Fibroblast of skin of right quadriceps (primary cell): ENCODE measurements around the gene ZRANB3.
"Not testable (repeated sequence)": the region's sequence is repeated elsewhere in the genome, so short reads cannot be mapped to it uniquely, and the experiment has no call there.

Experiments
- DNase-seq: peaks from one replicate; pipeline ENCODE4 v3.0.0-alpha.2; 2013

Gene ZRANB3

DNA sequence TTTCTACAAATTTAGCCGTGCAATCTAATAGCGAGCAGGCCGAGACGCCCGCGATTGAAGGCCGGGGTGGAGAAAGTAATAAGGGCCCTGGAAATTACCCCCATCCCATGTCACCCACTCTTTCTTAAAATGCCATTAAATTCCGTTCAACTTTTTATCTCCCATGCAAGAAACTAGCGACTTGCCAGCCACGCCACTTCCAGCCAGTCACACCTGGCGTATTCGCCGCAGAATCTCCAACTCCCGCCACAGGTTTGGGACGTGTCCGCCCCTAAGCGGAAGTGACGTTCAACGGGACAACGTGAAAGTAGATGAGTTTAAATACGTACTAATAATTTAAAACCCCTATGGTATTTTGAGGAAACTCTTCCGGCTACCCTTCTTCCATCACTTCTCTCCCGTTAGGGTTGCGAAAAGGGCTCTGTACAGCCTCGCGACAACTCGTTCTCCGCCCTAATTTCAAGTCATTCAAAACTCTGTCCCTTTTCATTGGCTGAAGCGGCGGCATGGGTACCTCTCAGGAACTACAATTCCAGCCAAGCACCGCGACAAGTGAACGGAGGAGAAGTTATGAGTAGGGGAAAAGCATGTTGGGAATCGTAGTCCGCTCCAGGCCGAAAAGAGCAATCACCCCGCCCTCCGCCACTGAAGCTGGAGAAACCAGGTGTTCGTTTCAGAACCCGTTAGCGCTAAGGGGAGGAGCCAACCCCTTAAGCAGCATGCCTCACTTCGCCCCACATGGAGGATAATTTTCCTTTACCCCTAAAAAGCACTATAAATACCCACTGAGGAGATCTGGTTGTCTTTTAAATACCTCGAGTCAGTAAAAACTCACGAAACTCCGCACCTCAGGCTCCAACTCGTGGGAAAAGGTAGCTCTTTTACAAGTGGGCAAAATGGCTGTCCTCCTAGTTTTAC lies at the start of gene ZRANB3:
Gene ZRANB3, minus strand, starts transcription at position 906 of the 918 bp plus-strand sequence.
- peak; percentile 98 for DNase-seq

DNA sequence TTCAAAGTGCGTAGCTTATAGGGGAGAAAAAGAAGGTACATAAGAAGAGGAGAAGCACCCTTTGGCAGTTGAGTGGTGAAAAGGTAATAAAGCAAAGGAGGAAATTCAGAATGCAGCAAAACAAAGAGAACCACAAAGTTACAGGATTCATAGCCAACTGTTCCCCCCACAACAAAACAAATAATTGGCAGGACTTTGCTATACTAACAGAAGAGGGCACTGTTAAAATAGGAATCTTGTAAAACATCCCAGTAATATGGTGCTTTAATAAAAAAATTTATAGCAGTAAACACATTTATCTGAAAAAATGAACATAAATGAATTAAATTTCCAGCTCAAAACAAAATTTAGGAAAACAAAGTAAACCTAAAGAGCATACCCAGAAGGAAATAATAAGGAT lies 42.6 kb upstream of the ZRANB3 start:
- no peak for DNase-seq

DNA sequence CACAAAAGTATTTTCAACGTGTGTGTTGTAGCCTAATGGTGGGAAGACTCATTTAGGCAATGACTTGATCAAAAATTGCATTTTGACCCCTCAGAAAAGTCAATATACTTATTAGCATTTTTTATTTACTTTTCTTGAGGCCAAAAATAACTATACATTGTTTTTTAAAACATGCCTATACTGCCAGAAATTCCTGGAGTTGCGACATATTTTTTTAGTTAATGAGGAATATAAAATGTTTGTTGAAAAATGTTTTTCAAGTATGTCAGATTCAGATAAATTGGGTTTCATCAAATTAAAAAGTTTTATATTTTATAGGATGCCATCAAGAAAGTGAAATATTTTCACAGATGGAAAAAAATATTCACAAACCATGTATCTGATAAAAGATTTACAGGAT lies 39.9 kb upstream of the ZRANB3 start:
- no peak for DNase-seq

DNA sequence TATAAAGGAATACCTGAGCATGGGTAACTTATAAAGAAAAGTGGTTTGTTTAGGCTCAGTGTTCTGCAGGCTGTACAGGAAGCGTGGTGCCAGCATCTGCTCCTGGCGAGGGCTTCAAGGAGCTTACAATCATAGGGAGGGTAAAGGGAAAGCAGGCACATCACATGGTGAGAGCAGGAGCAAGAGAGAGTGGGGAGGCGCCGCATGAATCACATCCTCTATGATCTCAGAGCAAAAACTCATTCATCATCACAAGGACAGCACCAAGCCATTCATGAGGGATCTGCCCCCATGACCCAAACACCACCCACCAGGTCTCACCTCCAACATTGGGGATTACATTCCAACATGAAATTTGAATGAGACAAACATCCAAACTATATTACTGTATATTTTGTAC lies 32.8 kb upstream of the ZRANB3 start:
- peak; percentile 8 for DNase-seq

DNA sequence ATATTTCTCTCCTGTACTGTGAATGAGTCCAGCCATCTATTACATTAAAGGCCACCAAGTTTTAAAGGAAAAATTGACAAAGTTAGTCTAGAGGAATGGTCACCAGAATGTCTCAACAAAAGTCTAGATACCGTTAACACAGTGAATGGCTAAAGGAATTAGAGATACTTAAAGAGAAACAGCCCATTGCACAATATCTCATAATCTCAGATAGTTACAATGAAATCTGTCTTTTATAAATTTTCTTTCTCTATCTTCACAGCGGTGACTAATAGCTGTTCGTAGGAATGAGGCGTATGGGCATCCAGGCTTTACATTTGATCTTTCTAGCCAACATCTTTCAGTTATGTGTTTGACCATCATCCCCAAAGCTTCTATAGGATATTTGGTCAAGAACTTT lies 30.9 kb upstream of the ZRANB3 start:
- no peak for DNase-seq

DNA sequence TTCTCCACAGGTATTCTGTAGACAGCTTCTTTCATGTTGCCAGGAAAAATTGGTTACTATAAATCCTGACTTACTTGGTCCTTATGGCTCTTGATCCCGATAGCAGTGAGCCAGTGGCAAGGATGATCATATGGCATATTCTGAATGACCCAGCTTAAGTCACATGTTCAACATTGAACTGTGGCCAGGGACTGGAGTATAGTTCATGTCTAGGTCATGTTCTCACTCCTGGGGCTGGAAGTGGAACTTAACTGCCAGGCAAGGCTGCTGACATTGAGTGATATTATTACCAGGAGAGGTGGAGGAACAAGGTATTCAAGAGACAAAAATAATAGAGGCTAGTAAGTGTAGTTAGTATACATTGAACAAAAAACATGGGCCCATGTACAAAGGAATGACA lies 26.5 kb upstream of the ZRANB3 start:
- no peak for DNase-seq

DNA sequence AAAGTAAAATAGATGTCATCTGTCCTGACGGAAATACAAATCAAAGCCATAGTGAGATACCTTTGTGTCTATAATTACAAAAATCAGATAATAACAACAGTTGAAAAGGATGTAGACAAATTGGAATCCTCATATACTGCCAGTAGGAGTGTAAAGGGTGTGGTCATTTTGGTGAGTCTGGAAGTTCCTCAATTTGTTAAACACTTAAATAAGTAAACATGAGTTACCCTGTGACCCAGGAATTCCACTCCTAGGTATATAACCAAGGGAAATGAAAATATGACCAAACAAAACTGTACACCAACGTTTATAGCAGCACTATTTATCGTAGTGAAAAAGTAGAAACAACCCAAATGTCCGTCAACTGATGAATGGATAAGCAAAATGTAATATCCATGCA lies 24.3 kb upstream of the ZRANB3 start:
- DNase-seq, result no peak

DNA sequence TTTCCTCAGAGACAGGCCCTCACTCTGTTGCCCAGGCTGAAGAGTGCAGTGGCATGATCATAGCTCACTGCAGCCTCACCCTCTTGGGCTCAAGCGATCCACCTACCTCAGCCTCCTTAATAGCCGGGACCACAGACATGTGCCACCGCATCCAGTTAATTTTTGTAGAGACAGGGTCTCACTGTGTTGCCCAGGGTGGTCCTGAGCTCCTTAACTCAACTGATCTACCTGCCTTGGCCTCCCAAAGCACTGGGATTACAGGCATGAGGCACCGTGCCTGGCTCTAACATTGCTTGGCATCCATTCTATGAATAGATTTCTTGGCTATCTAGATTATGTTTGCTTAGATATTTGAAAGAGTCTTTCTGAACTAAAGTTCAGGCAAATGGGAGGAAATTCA lies 21.9 kb upstream of the ZRANB3 start:
- DNase-seq, result no peak

DNA sequence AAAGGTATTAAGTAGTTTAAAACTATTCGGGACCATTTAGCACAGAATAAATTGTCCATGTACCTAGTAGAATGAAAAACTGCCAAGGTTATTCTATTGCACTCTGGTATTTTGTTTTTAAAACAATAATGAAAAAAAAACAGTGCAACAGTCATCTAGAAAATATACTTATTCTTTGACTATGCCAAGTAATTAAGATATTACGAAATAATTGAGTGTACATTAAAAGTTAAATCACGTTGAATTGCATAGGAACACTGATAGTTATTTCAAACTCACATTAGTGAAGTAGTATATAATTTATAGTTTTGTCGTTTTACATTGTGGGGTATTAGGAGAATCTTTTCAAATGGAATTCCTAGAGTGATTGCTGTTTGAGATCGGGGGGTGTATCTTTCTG lies 20.3 kb upstream of the ZRANB3 start:
- no peak for DNase-seq

DNA sequence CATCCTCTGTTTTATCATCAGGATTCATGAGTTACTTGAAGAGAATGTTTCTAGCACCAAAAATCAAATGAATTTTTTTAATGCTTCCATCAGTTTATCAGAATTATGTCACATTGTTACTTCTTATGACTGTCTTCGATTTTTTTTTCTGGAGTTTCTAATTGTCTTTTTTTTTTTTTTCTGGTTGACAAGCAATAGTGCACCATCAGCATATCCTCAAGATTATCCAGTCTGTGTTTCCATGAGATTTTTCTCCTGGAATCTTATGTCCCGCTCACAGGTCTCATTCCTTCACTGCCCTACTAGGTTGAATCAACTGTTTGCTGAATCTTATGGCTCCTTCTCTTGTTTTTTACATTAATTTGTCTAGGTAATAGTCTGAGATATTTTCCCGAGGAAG lies 16.3 kb upstream of the ZRANB3 start:
- DNase-seq, result no peak

DNA sequence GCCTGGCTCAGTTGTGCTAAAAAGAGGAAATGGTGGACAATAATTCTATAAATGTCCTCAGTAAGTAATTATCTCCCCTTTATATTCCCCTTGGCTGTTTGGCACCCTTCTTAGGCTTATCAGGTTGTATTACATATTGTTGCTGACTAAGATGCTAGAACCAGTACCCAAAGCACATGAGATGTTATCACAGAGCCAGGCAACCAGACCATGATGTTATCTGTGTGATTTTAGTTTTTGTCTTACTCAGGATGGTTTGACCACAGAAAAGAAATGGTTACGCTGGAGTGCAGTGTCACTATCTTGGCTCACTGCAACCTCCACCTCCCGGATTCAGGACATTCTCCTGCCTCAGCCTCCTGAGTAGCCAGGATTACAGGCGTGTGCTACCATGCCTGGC lies 15.4 kb upstream of the ZRANB3 start:
- DNase-seq, result no peak

DNA sequence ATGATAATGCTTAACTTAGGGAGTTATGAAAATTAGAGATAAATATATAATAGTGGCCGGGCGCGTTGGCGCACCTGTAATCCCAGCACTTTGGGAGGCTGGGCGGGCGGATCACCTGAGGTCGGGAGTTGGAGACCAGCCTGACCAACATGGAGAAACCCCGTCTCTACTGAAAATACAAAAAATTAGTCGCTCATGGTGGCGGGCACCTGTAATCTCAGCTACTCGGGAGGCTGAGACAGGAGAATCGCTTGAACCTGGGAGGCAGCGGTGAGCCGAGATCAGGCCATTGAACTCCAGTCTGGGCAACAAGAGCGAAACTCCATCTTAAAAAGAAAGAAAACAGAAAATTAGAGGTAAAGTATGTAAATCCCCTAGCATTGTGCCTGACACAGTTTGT lies 2.5 kb upstream of the ZRANB3 start:
- not testable (repeated sequence) for DNase-seq

DNA sequence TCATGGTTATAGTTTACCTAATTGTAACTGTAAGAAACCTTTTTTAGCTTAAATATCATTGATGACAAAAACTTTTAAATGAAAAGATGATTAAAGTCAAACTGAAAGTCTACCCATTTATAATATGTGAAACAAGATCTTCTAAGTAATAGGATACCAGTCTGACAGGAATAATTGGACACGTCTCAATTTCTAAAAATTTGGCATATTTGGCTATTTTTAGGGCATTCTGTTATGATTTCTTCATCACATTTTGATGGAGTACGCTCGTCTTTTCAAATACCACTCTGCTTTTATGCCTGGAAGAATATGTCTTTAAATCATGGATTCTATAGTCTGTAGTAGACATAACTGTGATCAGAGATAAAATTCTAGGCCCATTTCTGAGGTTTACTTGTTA lies 1.6 kb upstream of the ZRANB3 start:
- DNase-seq, result peak; percentile 28

DNA sequence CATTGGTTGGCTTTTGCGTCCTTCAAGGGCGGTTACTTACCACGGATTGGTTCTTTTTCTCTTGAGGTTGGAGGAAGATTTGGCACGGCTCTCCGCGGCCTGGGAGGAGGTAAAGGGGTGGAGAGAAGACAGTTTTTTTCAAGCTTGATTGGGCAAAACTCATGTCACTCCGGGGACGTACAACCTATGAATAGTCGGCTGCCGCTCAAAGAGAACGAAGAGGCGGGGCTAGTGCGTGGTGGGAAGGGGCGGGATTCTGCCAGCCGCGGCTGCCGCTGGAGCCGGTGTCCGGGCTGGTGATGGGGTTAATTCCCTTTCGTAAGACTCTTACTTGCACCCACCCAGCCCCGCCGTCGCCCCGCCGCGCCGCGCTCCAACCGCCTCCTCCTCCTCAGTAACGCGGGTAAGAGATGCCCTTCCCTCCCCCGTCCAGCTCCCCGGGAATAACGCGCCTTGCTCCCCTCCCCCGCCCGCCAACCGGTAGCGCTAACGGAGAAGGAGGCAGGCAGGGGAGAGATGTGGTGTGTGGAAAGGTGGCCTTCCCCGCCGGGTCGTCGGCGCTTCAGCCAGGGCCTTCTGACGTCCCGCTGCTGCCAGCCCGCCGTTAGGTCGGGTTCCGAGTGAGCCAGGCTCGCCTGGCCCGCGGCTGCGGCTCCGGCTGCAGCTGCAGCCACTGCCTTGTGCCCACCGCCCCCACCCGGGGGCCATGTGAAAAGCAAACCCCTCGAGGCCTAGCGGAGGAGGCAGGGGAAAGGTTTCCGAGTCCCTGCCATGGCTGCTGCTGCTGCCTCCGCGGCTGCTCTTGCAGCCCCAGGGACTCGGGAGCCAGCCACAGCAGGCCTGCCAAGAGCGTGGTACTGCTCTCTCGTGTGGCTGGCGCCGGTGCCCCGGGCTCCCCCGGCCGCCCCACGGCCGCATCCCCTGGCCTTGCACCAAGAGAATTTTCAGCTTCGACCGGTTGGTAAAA lies 496 bp upstream of the ZRANB3 start, which contains the start of gene R3HDM1:
Gene R3HDM1, plus strand, starts transcription at position 254 of the 967 bp plus-strand sequence. CDS start 73,362 bp downstream, outside the sequence.
- peak; percentile 100 for DNase-seq

DNA sequence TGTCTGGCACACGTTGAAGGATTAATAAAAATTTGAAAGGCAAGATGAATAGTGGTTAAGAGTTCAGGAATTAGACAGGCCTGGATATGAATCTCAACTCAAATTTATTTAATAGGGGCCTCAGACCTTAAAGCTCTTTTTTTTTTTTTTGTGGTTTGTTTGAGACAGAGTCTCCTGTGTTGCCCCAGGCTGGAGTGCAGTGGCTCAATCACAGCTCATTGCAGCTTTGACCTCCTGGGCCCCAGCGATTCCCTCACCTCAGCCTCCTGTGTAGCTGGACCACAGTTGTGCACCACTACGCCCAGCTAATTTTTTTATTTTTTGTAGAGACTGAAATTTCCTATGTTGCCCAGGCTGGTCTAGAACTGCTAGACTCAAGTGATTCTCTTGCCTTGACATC lies 3.0 kb downstream of the ZRANB3 start:
- DNase-seq, result no peak

DNA sequence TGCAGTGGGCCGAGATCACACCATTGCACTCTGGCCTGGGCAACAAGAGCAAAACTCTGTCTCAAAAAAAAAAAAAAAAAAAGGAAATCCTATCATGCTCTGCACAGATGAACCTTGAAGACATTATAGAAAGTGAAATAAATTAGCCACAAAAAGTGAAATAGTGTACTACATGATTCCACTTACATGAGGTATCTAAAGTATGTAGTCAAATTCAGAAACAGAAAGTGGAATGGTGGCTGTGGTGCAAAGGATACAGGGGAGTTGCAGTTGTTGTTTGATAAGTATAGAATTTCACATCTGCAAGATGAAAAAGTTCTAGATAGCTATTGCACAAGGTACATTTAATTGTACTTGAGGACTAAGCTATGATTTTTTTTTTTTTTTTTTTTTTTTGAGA lies 5.2 kb downstream of the ZRANB3 start:
- no peak for DNase-seq

DNA sequence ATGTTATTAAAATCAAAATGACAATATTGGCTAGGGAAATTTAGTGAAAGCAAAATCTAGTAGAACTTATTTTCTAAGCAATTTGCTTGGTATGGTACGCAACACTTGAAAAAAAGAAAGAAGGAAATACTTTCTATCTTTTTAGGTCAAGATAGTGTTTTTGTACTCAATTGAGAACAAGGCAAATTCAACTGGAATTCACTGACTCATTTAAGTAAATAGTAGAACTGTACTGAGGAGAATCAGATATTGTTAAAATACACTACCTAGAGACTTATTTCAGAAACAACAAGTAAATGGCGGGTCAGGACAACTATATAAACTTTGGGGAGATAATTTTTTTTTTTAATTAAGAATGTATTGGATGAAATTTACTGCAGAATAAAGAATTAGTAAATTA lies 18.9 kb downstream of the ZRANB3 start:
- no peak for DNase-seq

DNA sequence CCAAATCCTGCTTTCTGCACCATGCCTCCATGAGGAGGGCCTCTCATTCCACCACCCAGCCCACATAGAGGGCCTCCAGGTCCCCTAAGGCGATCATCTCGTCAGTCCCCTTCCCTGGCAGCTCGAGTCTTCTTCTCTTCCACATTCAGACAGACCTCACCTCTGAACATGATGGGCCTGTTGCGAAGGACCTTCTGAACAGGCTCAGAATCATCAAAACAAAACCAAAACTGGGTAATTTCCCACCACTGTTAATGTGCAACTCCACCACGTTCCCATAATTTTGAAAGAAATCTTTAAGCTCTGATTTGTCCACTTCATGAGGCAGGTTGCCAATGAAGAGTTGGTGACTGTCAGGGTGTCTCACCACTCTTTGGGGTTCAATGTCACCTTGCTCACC lies 20.4 kb downstream of the ZRANB3 start:
- DNase-seq, result no peak

DNA sequence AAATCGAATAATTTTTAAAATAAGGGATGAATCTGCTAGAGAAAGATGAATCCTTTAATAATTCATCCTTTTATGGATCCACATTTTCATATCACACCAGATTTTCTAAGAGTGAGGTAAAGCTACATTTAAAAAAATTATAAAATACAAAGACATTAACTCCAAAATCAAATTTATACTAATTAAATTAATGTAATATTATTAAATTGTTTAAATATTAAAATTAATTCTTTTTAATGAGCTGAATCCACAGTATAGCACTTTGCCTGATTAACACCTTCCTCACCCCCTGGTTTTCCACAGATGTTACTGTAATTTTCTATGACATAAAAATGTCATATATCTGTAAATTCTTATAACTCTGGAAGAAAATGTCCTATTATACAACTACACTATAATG lies 26.2 kb downstream of the ZRANB3 start:
- no peak for DNase-seq

DNA sequence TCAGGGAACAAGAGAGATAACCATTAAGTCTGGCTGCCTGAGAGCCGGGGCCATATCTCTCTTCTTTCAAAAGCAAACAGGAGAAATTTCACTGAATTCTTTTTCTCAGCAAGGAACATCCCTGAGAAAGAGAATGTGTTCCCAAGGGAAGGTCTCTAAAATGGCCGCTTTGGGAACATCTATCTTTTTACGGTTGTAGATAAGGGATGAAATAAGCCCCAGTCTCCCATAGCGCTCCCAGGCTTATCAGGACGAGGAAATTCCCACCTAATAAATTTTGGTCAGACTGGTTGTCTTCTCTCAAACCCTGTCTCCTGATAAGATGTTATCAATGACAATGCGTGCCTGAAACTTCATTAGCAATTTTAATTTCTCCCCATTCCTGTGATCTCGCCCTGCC lies 32.4 kb downstream of the ZRANB3 start:
- DNase-seq, result not testable (repeated sequence)

DNA sequence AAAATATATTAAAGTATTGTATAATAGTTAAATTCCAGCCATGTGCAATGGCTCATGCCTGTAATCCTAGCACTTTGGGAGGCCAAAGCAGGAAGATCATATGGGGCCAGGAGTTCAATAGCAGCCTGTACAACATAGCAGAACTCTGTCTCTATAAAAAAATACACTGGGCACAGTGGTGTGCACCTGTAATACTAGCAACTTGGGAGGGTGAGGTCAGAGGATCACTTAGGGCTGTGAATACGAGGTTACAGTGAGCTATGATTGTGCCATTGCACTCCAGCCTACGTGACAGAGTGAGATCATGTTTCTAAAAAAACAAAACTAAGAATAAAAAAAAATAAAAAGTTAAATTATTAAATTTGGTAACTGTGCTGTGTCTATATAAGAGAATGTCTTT lies 36.1 kb downstream of the ZRANB3 start:
- DNase-seq, result no peak

DNA sequence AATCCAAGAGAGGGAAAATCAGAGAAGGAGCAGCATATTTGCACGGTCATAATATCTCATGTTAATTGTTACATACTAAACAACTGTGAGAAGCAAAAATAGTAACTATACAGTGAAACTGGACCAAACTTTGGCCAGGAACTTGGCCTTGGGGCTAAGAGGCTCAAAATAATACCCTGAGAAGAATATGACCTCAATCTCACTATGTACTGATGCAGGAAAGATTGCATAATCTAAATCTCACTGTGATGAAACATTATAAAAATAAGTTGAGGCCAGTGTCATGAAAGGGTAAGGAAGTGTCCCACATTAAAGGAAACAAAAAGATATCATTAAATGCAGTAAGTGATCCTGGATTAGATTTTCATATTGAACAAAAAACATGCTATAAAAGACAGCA lies 36.5 kb downstream of the ZRANB3 start:
- no peak for DNase-seq

DNA sequence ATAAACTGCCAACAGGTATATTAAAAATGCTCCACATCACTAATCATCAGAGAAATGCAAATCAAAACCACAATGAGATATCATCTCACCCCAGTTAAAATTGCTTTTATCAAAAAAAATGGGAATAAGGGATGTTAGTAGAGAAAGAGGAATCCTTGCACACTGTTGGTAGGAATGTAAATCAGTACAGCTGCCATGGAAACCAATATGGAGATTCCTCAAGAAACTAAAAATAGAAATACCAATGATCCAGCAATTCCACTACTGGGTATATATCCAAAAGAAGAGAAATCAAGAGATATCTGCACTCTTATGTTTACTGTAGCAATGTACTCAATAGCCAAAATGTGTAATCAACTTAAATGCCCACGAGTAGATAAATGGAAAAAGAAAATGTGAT lies 40.6 kb downstream of the ZRANB3 start:
- DNase-seq, result peak; percentile 46

DNA sequence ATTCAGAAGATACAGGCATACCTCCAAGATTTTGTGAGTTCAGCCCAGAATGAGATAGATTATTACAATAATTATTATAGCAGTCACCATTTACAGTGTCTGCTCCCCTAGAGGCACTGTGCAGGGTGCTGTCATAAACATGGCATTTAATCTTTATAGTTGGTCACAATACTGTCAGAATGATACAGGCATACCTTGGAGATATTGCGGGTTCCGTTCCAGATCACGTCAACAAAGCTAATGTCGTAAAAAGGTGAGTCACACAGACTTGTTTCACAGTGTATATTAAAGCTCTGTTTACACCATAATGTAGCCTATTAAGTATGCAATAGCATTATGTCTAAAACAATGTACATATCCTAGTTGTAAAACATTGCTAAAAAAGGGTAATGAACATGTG lies 45.6 kb downstream of the ZRANB3 start:
- DNase-seq, result no peak
